ENCODE measurements around the gene DEUP1.

DNA sequence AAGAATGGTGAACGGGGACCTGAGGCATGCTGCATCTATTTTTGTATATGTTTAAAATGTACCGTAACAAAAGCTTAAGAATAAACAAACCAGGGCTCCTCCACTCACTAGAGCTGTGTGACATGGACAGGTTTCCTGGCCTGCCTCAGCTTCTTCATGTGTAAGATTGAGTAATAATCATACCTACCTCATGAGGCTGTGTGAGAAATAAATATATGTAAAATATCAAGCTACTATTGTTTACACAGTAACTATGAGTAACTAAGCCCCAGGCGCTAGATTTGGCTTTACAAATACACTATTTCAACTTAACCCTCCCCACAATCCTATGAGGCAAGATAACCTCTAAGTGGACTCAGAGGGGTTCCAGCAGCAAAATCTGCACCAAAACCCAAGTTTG, 146.3 kb downstream of the DEUP1 start:
- TF ChIP-seq RAD21 (IDR thresholded peaks at IDR 0.05; ENCODE audit: low read depth), result no peak
- TF ChIP-seq POLR2AphosphoS5 (IDR thresholded peaks at IDR 0.05; ENCODE audit: low read depth, low read length), result no peak
- TF ChIP-seq, protein P1, sequence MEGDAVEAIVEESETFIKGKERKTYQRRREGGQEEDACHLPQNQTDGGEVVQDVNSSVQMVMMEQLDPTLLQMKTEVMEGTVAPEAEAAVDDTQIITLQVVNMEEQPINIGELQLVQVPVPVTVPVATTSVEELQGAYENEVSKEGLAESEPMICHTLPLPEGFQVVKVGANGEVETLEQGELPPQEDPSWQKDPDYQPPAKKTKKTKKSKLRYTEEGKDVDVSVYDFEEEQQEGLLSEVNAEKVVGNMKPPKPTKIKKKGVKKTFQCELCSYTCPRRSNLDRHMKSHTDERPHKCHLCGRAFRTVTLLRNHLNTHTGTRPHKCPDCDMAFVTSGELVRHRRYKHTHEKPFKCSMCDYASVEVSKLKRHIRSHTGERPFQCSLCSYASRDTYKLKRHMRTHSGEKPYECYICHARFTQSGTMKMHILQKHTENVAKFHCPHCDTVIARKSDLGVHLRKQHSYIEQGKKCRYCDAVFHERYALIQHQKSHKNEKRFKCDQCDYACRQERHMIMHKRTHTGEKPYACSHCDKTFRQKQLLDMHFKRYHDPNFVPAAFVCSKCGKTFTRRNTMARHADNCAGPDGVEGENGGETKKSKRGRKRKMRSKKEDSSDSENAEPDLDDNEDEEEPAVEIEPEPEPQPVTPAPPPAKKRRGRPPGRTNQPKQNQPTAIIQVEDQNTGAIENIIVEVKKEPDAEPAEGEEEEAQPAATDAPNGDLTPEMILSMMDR (IDR thresholded peaks at IDR 0.05 in 2 of 3, conservative IDR thresholded peaks at IDR 0.05 in 1 of 3; ENCODE audit: borderline replicate concordance in 1 of 3, insufficient read depth in 1 of 3, low read depth in 2 of 3, low read length in 2 of 3), result no peak
- TF ChIP-seq EZH2 (IDR thresholded peaks at IDR 0.05), result no peak
- no peak for TF ChIP-seq SP1 (IDR thresholded peaks at IDR 0.05; ENCODE audit: low read depth)
- TF ChIP-seq, protein P2, sequence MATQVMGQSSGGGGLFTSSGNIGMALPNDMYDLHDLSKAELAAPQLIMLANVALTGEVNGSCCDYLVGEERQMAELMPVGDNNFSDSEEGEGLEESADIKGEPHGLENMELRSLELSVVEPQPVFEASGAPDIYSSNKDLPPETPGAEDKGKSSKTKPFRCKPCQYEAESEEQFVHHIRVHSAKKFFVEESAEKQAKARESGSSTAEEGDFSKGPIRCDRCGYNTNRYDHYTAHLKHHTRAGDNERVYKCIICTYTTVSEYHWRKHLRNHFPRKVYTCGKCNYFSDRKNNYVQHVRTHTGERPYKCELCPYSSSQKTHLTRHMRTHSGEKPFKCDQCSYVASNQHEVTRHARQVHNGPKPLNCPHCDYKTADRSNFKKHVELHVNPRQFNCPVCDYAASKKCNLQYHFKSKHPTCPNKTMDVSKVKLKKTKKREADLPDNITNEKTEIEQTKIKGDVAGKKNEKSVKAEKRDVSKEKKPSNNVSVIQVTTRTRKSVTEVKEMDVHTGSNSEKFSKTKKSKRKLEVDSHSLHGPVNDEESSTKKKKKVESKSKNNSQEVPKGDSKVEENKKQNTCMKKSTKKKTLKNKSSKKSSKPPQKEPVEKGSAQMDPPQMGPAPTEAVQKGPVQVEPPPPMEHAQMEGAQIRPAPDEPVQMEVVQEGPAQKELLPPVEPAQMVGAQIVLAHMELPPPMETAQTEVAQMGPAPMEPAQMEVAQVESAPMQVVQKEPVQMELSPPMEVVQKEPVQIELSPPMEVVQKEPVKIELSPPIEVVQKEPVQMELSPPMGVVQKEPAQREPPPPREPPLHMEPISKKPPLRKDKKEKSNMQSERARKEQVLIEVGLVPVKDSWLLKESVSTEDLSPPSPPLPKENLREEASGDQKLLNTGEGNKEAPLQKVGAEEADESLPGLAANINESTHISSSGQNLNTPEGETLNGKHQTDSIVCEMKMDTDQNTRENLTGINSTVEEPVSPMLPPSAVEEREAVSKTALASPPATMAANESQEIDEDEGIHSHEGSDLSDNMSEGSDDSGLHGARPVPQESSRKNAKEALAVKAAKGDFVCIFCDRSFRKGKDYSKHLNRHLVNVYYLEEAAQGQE (IDR thresholded peaks at IDR 0.05; ENCODE audit: low read depth), result no peak
- no peak for TF ChIP-seq CEBPB (IDR thresholded peaks at IDR 0.05; ENCODE audit: low read depth)
- TF ChIP-seq ZNF274 (IDR thresholded peaks at IDR 0.05; ENCODE audit: low read depth, low read length), result no peak
- TF ChIP-seq, protein P3, sequence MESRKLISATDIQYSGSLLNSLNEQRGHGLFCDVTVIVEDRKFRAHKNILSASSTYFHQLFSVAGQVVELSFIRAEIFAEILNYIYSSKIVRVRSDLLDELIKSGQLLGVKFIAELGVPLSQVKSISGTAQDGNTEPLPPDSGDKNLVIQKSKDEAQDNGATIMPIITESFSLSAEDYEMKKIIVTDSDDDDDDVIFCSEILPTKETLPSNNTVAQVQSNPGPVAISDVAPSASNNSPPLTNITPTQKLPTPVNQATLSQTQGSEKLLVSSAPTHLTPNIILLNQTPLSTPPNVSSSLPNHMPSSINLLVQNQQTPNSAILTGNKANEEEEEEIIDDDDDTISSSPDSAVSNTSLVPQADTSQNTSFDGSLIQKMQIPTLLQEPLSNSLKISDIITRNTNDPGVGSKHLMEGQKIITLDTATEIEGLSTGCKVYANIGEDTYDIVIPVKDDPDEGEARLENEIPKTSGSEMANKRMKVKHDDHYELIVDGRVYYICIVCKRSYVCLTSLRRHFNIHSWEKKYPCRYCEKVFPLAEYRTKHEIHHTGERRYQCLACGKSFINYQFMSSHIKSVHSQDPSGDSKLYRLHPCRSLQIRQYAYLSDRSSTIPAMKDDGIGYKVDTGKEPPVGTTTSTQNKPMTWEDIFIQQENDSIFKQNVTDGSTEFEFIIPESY (IDR thresholded peaks at IDR 0.05; ENCODE audit: extremely low read depth, insufficient replicate concordance, low read length), result no peak
- no peak for TF ChIP-seq EZH2phosphoT487 (IDR thresholded peaks at IDR 0.05; ENCODE audit: borderline replicate concordance)
- TF ChIP-seq POLR2A (IDR thresholded peaks at IDR 0.05; ENCODE audit: borderline replicate concordance, extremely low read depth, insufficient read depth, insufficient read length), result no peak
- no peak for TF ChIP-seq ELF1 (IDR thresholded peaks at IDR 0.05; ENCODE audit: borderline replicate concordance, low read depth)
